ENCODE data around the gene SART3.

GRCh38 chr12:108502922-108503321 lies 58.1 kb downstream of the SART3 start:
- TF ChIP-seq, protein P1, sequence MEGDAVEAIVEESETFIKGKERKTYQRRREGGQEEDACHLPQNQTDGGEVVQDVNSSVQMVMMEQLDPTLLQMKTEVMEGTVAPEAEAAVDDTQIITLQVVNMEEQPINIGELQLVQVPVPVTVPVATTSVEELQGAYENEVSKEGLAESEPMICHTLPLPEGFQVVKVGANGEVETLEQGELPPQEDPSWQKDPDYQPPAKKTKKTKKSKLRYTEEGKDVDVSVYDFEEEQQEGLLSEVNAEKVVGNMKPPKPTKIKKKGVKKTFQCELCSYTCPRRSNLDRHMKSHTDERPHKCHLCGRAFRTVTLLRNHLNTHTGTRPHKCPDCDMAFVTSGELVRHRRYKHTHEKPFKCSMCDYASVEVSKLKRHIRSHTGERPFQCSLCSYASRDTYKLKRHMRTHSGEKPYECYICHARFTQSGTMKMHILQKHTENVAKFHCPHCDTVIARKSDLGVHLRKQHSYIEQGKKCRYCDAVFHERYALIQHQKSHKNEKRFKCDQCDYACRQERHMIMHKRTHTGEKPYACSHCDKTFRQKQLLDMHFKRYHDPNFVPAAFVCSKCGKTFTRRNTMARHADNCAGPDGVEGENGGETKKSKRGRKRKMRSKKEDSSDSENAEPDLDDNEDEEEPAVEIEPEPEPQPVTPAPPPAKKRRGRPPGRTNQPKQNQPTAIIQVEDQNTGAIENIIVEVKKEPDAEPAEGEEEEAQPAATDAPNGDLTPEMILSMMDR (IDR thresholded peaks at IDR 0.05): no peak
- TF ChIP-seq POLR2AphosphoS5 (IDR thresholded peaks at IDR 0.05) (no peak), EP300 (IDR thresholded peaks at IDR 0.05) (no peak)
